DOHH2 (cell line): ENCODE measurements around the gene CELA1.

Source experiments
- EZH2phosphoT487 ChIP-seq: fragments of 200-600 bp; sonication (generic); IDR thresholded peaks from 2 replicates; pipeline ENCODE4 v1.6.1; 2017; ENCODE audit warnings: borderline replicate concordance, mild to moderate bottlenecking, antibody characterized with exemption, low read length, moderate library complexity, mixed read lengths
- TF ChIP-seq, protein P1 (sequence below): fragments of 200-600 bp; sonication (generic); IDR thresholded peaks from one replicate; pipeline ENCODE4 v1.5.1; 2014; ENCODE audit warnings: antibody characterized with exemption, mild to moderate bottlenecking, low read depth, low read length; ENCODE audit not compliant: poor library complexity, severe bottlenecking

DNA sequence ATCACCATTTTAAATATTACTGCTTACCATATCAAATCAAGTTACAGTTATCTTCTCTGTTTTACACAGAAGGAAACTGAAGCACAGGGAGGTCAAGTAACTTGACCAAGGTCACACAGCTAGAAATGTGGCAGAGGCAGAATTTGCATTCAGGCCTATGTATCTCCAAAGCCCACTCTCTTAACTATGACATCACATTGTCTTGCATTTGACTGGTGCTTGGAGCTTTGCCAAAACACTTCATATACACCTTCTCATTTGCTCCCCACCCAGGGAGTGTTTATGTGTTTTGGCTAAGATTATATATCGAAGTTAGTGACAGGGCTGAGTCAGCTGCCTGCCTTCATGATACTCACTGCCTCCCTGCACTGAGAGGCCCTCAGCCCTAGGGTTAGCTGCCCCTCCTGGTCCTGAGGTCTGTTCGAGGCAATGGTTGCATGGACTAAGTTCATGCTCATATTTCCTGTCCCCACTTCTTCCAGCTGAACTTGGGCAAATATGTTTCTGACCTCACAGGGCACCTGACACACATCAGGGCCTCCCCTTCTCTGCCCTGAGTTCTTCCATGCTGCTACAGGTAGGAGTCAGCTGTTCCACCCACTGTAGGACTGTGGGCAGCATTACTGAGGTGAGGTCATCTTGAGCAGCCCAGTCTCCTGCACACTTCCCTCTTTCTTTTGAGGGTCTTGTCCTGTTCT is 43.0 kb upstream of the CELA1 start:
- TF ChIP-seq, protein P1, sequence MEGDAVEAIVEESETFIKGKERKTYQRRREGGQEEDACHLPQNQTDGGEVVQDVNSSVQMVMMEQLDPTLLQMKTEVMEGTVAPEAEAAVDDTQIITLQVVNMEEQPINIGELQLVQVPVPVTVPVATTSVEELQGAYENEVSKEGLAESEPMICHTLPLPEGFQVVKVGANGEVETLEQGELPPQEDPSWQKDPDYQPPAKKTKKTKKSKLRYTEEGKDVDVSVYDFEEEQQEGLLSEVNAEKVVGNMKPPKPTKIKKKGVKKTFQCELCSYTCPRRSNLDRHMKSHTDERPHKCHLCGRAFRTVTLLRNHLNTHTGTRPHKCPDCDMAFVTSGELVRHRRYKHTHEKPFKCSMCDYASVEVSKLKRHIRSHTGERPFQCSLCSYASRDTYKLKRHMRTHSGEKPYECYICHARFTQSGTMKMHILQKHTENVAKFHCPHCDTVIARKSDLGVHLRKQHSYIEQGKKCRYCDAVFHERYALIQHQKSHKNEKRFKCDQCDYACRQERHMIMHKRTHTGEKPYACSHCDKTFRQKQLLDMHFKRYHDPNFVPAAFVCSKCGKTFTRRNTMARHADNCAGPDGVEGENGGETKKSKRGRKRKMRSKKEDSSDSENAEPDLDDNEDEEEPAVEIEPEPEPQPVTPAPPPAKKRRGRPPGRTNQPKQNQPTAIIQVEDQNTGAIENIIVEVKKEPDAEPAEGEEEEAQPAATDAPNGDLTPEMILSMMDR, result no peak
- no peak for TF ChIP-seq EZH2phosphoT487
